Subcutaneous abdominal adipose tissue (tissue), 5 donors: ENCODE measurements around the gene ELFN1.

Source experiments
- H3K27ac ChIP-seq: one replicate; pipeline ENCODE4 v1.7.0; 2013; ENCODE audit warnings: low read depth, mild to moderate bottlenecking, inconsistent platforms, low read length, moderate library complexity
- H3K27me3 ChIP-seq, 5 donors: one replicate each; pipeline ENCODE4 v1.7.0; 2013; ENCODE audit warnings: low read length in 5 of 5, inconsistent platforms in 1 of 5; ENCODE audit not compliant: control insufficient read depth in 5 of 5, insufficient read depth in 4 of 5
- H3K36me3 ChIP-seq, 5 donors: one replicate each; pipeline ENCODE4 v1.7.0; 2013; ENCODE audit warnings: low read length in 5 of 5; ENCODE audit not compliant: control insufficient read depth in 5 of 5, insufficient read depth in 5 of 5
- H3K4me1 ChIP-seq, 5 donors: one replicate each; pipeline ENCODE4 v1.7.0; 2013; ENCODE audit warnings: low read length in 5 of 5, mild to moderate bottlenecking in 3 of 5, moderate library complexity in 1 of 5; ENCODE audit not compliant: control insufficient read depth in 5 of 5, insufficient read depth in 5 of 5
- H3K4me3 ChIP-seq, 5 donors: one replicate each; pipeline ENCODE4 v1.7.0; 2013; ENCODE audit warnings: low read length in 5 of 5, low read depth in 1 of 5
- H3K9ac ChIP-seq, 5 donors: one replicate each; pipeline ENCODE4 v1.7.0; 2013; ENCODE audit warnings: low read length in 5 of 5, mild to moderate bottlenecking in 4 of 5, moderate library complexity in 3 of 5
- H3K9me3 ChIP-seq, 5 donors: one replicate each; pipeline ENCODE4 v1.7.0; 2013; ENCODE audit warnings: low read length in 5 of 5; ENCODE audit not compliant: control insufficient read depth in 5 of 5
- donor health status: healthy.
- donor health status: healthy.
- donor health status: healthy.
- donor health status: healthy.
- donor health status: healthy.

The ELFN1 gene

DNA sequence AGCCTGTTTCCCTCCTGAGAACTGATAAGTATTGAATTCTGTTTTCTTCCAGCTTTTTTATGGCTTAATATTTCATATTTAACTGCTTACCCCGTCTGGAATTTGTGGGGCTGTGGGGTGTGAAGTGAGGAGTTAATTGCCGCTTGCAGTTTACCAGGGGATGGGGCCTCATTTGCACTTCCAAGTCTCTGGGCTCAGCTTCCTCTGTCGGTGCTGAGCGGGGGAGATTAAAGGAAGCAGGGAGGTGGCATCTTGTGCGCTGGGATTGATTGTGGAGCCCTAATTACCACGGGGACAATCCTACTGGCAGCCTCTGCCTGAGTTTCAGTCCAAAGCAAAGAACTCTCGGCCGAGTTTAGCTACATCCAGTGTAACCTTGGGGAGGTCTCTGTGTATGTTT, 33.4 kb downstream of the ELFN1 start:
- H3K4me3 ChIP-seq = no peak overlapping the region

DNA sequence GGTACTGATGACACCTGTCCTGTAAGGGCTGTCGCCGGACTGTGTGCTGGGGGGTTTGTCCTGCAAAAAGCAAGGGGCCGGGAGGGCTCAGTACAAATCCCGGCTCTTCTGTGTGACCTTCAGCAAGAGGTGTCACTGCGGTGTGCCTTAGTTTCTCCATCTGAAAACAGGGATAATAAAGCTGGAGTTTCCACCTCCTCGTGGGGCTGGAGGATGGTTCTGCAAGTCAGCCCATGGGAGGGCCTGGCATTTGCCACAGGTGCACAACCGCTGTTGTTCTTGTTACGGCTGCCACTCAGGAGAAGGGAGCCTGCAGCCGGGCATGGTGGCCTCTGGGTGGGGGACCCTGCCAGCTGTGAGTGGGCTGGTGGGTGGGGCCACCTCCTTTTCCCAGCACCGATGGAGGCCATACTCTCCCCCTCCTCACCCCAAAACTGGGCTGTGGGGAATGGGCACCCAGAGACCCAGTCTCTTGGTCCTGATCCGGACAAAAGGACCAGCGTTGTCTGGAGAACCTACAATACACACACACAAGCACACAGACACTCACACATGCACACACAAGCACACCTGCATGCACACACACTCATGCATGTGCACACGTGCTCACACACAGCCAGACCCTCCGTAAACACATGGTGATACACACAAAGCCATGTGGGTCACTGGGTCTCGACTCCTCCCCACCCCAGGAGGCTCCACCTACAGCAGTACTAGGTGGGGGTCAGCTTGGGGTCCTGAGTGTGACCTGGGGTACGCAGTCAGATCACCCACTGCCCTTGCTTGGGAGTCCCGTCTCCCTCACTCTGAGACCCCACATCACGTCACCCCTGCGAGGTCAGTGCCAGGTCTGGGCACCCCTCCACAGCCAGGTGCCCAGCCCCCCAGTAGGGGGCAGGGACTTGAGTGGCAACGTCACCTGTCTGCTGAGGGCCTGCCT, 34.1 kb downstream of the ELFN1 start:
- Histone ChIP-seq H3K9ac (no peak overlapping the region), H3K36me3 (peaks cover 0 to 7% (median 0%) of the 10 kb centered on the region in 5 donors), H3K4me1 (no peaks in the 10 kb centered on the region), H3K27me3 (peaks cover 0 to 24% (median 10%) of the 10 kb centered on the region in 5 donors), H3K27ac (no peak overlapping the region), H3K4me3 (no peak overlapping the region), H3K9me3 (peaks cover 0 to 21% (median 12%) of the 10 kb centered on the region in 5 donors)

More for the DNA sequence above, 33.4 kb downstream of the ELFN1 start:
- H3K36me3 ChIP-seq = peaks cover 0 to 2% (median 0%) of the 10 kb centered on the region in 5 donors
- H3K27me3 ChIP-seq = peaks cover 0 to 23% (median 12%) of the 10 kb centered on the region in 5 donors
- H3K9ac ChIP-seq = no peak overlapping the region
- peaks cover 0 to 19% (median 9%) of the 10 kb centered on the region in 5 donors for H3K9me3 ChIP-seq
- H3K4me1 ChIP-seq = no peaks in the 10 kb centered on the region
- no peak overlapping the region for H3K27ac ChIP-seq

DNA sequence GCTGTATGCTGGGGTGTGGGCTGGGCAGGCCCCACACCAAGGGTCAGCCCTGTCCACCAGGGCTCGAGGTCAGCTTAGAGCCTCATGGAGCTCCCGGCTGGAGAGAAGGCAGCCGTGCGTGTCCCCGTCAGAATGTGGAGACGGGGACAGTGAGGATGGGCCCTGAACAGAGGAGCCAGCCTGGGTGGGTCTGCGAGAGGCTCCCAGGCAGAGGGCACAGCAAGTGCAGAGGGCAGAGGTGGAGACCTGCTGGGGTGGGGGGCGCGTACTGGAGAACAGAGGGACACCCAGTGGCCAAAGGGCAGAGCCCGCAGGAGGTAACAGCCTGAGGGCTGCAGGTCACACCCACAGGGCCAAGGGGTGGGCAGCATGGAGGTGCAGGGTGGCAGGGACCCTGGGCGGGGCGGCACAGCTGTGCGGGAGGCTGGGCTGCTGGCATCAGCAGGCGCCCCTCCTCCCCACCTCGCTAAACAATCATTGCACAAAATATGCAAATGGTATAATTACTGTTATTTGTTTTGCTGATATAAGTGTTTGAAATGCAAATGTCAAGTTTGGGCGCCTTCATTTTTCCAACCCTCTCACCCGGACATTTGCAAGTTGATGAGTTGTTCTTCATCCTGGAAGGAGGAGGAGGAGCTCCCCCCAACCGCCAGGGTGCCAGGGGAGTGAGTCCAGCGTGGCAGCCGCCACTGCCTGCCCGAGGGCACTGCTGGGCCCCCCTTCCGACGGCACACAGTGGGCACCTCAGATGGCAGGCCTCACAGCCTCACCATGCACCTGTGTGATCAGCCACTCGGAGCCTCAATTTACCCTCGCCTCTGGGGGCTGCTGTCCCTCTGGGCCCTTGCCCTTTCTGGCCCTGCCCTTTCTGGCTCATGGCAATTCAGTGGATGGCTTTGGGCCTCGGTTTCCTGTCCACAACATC, 35.0 kb downstream of the ELFN1 start:
- Histone ChIP-seq H3K36me3 (peaks cover 0 to 9% (median 0%) of the 10 kb centered on the region in 5 donors), H3K9me3 (peaks cover 3 to 30% (median 18%) of the 10 kb centered on the region in 5 donors), H3K9ac (no peak overlapping the region), H3K4me3 (no peak overlapping the region), H3K27me3 (peaks cover 0 to 24% (median 10%) of the 10 kb centered on the region in 5 donors), H3K27ac (no peak overlapping the region), H3K4me1 (no peaks in the 10 kb centered on the region)

GRCh38 chr7:1705856-1706255, 35.8 kb downstream of the ELFN1 start:
- Histone ChIP-seq H3K4me3 (no peak overlapping the region), H3K27ac (no peak overlapping the region), H3K4me1 (no peaks in the 10 kb centered on the region), H3K9me3 (peaks cover 3 to 30% (median 19%) of the 10 kb centered on the region in 5 donors), H3K9ac (no peak overlapping the region), H3K27me3 (peaks cover 0 to 24% (median 10%) of the 10 kb centered on the region in 5 donors), H3K36me3 (peaks cover 0 to 9% (median 0%) of the 10 kb centered on the region in 5 donors)

- Histone ChIP-seq H3K36me3 (peaks cover 0 to 9% (median 0%) of the 10 kb centered on the region in 5 donors), H3K9ac (no peak overlapping the region), H3K27me3 (peaks cover 0 to 24% (median 10%) of the 10 kb centered on the region in 5 donors), H3K4me1 (no peaks in the 10 kb centered on the region), H3K27ac (no peak overlapping the region), H3K4me3 (no peak overlapping the region), H3K9me3 (peaks cover 3 to 30% (median 19%) of the 10 kb centered on the region in 5 donors)
Observed at GRCh38 chr7:1706381-1706720, 36.3 kb downstream of the ELFN1 start.

GRCh38 chr7:1706721-1707613, 36.9 kb downstream of the ELFN1 start:
- Histone ChIP-seq H3K27me3 (peaks cover 0 to 24% (median 10%) of the 10 kb centered on the region in 5 donors), H3K4me3 (no peak overlapping the region), H3K4me1 (no peaks in the 10 kb centered on the region), H3K36me3 (peaks cover 0 to 9% (median 0%) of the 10 kb centered on the region in 5 donors), H3K27ac (no peak overlapping the region), H3K9me3 (peaks cover 3 to 28% (median 19%) of the 10 kb centered on the region in 5 donors), H3K9ac (no peak overlapping the region)

DNA sequence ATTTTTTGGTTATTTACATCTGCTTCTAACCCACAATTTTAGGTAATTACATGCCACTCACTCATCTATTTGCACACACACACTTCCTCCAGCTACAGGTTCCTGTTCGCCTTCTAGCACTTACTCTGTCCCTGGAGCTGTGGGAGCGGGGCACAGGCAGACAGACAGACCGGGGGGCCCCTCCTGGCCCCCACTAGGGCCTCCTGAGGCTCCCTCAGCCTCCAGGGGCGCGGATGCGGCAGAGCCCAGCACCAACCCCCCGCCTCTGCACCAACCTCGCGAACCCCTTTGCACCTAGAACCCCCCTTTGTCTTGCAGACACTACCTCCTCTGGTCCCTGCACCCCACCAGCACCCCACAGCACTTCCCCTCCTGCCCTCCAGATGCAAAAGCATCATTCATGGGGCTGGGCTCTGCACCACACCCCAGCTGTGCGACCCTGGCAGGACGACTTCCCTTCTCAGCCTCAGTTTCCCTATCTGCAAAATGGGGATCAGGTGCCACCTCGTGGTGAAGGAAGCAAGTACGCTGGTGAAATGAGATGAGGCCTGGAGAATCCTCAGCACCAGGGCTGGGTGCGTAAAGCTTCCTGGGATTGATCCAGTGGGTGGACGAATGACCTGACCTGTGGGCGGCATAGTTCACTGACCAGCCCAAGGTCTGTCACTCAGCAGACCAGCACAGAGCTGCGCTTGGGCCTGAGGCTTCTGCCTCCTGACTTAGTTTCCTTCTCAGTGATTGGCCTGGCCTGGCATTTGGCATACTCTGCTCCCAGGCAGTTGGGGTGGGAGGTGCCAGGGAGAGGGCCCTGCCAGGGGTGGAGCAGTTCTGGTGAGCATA, 37.9 kb downstream of the ELFN1 start:
- peaks cover 0 to 9% (median 0%) of the 10 kb centered on the region in 5 donors for H3K36me3 ChIP-seq
- H3K27ac ChIP-seq = no peak overlapping the region
- H3K27me3 ChIP-seq = peaks cover 0 to 24% (median 10%) of the 10 kb centered on the region in 5 donors
- H3K9ac ChIP-seq = no peak overlapping the region
- H3K4me3 ChIP-seq = no peak overlapping the region
- peaks cover 3 to 21% (median 14%) of the 10 kb centered on the region in 5 donors for H3K9me3 ChIP-seq
- peaks cover 0 to 3% (median 0%) of the 10 kb centered on the region in 5 donors for H3K4me1 ChIP-seq

GRCh38 chr7:1708596-1709251, 38.6 kb downstream of the ELFN1 start:
- Histone ChIP-seq H3K9ac (no peak overlapping the region), H3K27ac (no peak overlapping the region), H3K9me3 (peaks cover 3 to 15% (median 10%) of the 10 kb centered on the region in 5 donors), H3K4me3 (no peak overlapping the region), H3K36me3 (peaks cover 0 to 9% (median 0%) of the 10 kb centered on the region in 5 donors), H3K27me3 (peaks cover 0 to 24% (median 10%) of the 10 kb centered on the region in 5 donors), H3K4me1 (peaks cover 0 to 10% (median 0%) of the 10 kb centered on the region in 5 donors)
